GM23338 (cell line): ENCODE measurements around the gene GNG4.

Source experiments
- CTCF ChIP-seq, 2 experiments: fragments of 200-600 bp in 1 of 2; sonication (generic) in 1 of 2; conservative IDR thresholded peaks; 2 replicates each; pipeline versions ENCODE4 v1.5.1 to v1.6.1; 2016 to 2017; ENCODE audit warnings: antibody characterized with exemption in 2 of 2, low read depth in 2 of 2, mild to moderate bottlenecking in 2 of 2, moderate library complexity in 1 of 2
- EZH2 ChIP-seq: fragments of 200-600 bp; sonication (generic); IDR thresholded peaks from one replicate; pipeline ENCODE4 v1.8.0; 2017; ENCODE audit warnings: antibody characterized with exemption, mild to moderate bottlenecking, low read depth; ENCODE audit not compliant: unreplicated experiment
- EZH2phosphoT487 ChIP-seq: fragments of 200-600 bp; sonication (generic); IDR thresholded peaks from one replicate; pipeline ENCODE4 v1.8.1; 2018; ENCODE audit warnings: antibody characterized with exemption; ENCODE audit not compliant: unreplicated experiment
- JUNB ChIP-seq: IDR thresholded peaks from one replicate; pipeline ENCODE4 v1.6.1; 2016; ENCODE audit warnings: antibody characterized with exemption; ENCODE audit not compliant: unreplicated experiment
- POLR2AphosphoS5 ChIP-seq: IDR thresholded peaks from 2 replicates; pipeline ENCODE4 v1.6.1; 2016; ENCODE audit warnings: antibody characterized with exemption, low read depth
- TF ChIP-seq, protein P1 (sequence below): IDR thresholded peaks from one replicate; pipeline ENCODE4 v1.6.1; 2018; ENCODE audit warnings: antibody characterized with exemption; ENCODE audit not compliant: unreplicated experiment

- TF ChIP-seq CTCF (conservative IDR thresholded peaks at IDR 0.05; ENCODE audit: low read depth in 2 of 2) (no peak), JUNB (no peak), EZH2 (no peak), POLR2AphosphoS5 (no peak), EZH2phosphoT487 (no peak)
- TF ChIP-seq, protein P1, sequence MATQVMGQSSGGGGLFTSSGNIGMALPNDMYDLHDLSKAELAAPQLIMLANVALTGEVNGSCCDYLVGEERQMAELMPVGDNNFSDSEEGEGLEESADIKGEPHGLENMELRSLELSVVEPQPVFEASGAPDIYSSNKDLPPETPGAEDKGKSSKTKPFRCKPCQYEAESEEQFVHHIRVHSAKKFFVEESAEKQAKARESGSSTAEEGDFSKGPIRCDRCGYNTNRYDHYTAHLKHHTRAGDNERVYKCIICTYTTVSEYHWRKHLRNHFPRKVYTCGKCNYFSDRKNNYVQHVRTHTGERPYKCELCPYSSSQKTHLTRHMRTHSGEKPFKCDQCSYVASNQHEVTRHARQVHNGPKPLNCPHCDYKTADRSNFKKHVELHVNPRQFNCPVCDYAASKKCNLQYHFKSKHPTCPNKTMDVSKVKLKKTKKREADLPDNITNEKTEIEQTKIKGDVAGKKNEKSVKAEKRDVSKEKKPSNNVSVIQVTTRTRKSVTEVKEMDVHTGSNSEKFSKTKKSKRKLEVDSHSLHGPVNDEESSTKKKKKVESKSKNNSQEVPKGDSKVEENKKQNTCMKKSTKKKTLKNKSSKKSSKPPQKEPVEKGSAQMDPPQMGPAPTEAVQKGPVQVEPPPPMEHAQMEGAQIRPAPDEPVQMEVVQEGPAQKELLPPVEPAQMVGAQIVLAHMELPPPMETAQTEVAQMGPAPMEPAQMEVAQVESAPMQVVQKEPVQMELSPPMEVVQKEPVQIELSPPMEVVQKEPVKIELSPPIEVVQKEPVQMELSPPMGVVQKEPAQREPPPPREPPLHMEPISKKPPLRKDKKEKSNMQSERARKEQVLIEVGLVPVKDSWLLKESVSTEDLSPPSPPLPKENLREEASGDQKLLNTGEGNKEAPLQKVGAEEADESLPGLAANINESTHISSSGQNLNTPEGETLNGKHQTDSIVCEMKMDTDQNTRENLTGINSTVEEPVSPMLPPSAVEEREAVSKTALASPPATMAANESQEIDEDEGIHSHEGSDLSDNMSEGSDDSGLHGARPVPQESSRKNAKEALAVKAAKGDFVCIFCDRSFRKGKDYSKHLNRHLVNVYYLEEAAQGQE: no peak
Observed at GRCh38 chr1:235689356-235689755, 39.8 kb upstream of the GNG4 start.
